Caco-2 (cell line): Measurements from ENCODE around the gene ODAPH. TPM values are rescaled to one million over a fixed set of nuclear protein-coding genes. Genes with fewer than 3 reads are reported as not detected.

Source experiments
- BruUV-seq: library from RNA; stranded (reverse); fragments of 400-500 nt; replicated peaks from 2 replicates; lab custom pipeline; 2021; lab: Mats Ljungman, UMichigan
- CTCF ChIA-PET: fragments of 300-600 bp; sonication (Branson Sonifier 250); formaldehyde crosslinking; loops from one replicate; lab custom pipeline; 2022; ENCODE audit warnings: antibody characterized with exemption; lab: Charles Lee
- POLR2A ChIA-PET: fragments of 300-600 bp; sonication (Branson Sonifier 250); formaldehyde crosslinking; loops from one replicate; lab custom pipeline; 2022; ENCODE audit warnings: antibody characterized with exemption; lab: Charles Lee
- DNase-seq, 2 experiments: peaks; one replicate each; pipeline versions ENCODE4 v3.0.0 to v3.0.0-alpha.2; 2020 to 2022
- H3K27me3 ChIP-seq: replicated peaks from 2 replicates; pipeline ENCODE4 v1.6.0; 2011; ENCODE audit warnings: low read length; ENCODE audit not compliant: control insufficient read depth, insufficient read depth
- H3K36me3 ChIP-seq: 2 replicates; pipeline ENCODE4 v1.5.1; 2011; ENCODE audit warnings: low read length; ENCODE audit not compliant: control insufficient read depth, insufficient read depth
- H3K4me1 ChIP-seq: fragments of 250-450 bp; sonication (Bioruptor Pico); 2 replicates; pipeline ENCODE4 v1.5.1; 2020; ENCODE audit warnings: mild to moderate bottlenecking
- H3K4me3 ChIP-seq: 2 replicates; pipeline ENCODE4 v1.5.1; 2011; ENCODE audit warnings: low read depth, mild to moderate bottlenecking, control low read depth, low read length
- H3K9me3 ChIP-seq: fragments of 250-450 bp; sonication (Bioruptor Pico); 2 replicates; pipeline ENCODE4 v1.5.1; 2020; ENCODE audit warnings: mild to moderate bottlenecking, moderate library complexity
- H3K27ac Mint-ChIP-seq: one replicate; pipeline ENCODE4 v1.8.0; 2022; ENCODE audit warnings: mixed read lengths; ENCODE audit not compliant: unreplicated experiment
- H3K27me3 Mint-ChIP-seq: one replicate; pipeline ENCODE4 v1.8.0; 2022; ENCODE audit warnings: mixed read lengths; ENCODE audit not compliant: insufficient read depth, unreplicated experiment
- H3K36me3 Mint-ChIP-seq: one replicate; pipeline ENCODE4 v1.8.0; 2022; ENCODE audit warnings: mild to moderate bottlenecking, mixed read lengths; ENCODE audit not compliant: insufficient read depth, unreplicated experiment
- H3K4me1 Mint-ChIP-seq: one replicate; pipeline ENCODE4 v1.8.0; 2022; ENCODE audit warnings: low read depth, mixed read lengths; ENCODE audit not compliant: unreplicated experiment
- H3K4me3 Mint-ChIP-seq: one replicate; pipeline ENCODE4 v1.8.0; 2022; ENCODE audit warnings: mild to moderate bottlenecking, moderate library complexity, mixed read lengths; ENCODE audit not compliant: unreplicated experiment
- H3K9me3 Mint-ChIP-seq: one replicate; pipeline ENCODE4 v1.8.0; 2022; ENCODE audit warnings: mixed read lengths; ENCODE audit not compliant: unreplicated experiment
- CTCF ChIP-seq, 2 experiments: fragments of 200-600 bp in 1 of 2; IDR thresholded peaks; 1 replicate in 1 of 2; 2 replicates in 1 of 2; pipeline versions ENCODE4 v1.5.1 to v1.8.0; 2011 to 2022; ENCODE audit warnings: antibody characterized with exemption in 1 of 2, control low read depth in 1 of 2, inconsistent platforms in 1 of 2, low read depth in 1 of 2, low read length in 1 of 2, mild to moderate bottlenecking in 1 of 2, moderate library complexity in 1 of 2; ENCODE audit not compliant: insufficient read depth in 1 of 2, severe bottlenecking in 1 of 2, unreplicated experiment in 1 of 2
- intact Hi-C: fragments of 100-400 bp; cut with micrococcal nuclease; formaldehyde crosslinking; loops from one replicate; pipeline ENCODE4 v1.10.0; 2022; ENCODE audit not compliant: unreplicated experiment
- total RNA-seq: library from RNA; stranded (reverse); gene quantifications from 2 replicates; pipeline ENCODE4 v1.2.3, GENCODE V29; 2022

ODAPH gene
- total RNA-seq, 1 experiment from 2014 or later = not detected

GRCh38 chr4:75564023-75564422, 8.2 kb downstream of the ODAPH start:
- Mint-ChIP-seq H3K4me3 (no peak overlapping the region), H3K27me3 (no peaks in the 10 kb centered on the region), H3K36me3 (peaks cover 7% of the 10 kb centered on the region), H3K9me3 (no peaks in the 10 kb centered on the region), H3K4me1 (peaks cover 18% of the 10 kb centered on the region), H3K27ac (no peak overlapping the region)
- no peak for DNase-seq
- no peaks in the 10 kb centered on the region for H3K36me3 ChIP-seq
- TF ChIP-seq CTCF (IDR thresholded peaks at IDR 0.05; ENCODE audit: insufficient read depth in 1 of 2, low read depth in 1 of 2, low read length in 1 of 2, severe bottlenecking in 1 of 2, unreplicated experiment in 1 of 2) = no peak
- ChIA-PET POLR2A (no interaction called here), CTCF (no interaction called here)
- no peaks in the 10 kb centered on the region for H3K9me3 ChIP-seq
- H3K4me1 ChIP-seq = peaks cover 23% of the 10 kb centered on the region
- H3K27me3 ChIP-seq = no peaks in the 10 kb centered on the region
- H3K4me3 ChIP-seq = no peak overlapping the region
- intact Hi-C loops = no loop called here
- BruUV-seq = no TSS peak

GRCh38 chr4:75565481-75565880, 9.6 kb downstream of the ODAPH start:
- H3K36me3 Mint-ChIP-seq = peaks cover 7% of the 10 kb centered on the region
- POLR2A ChIA-PET = no interaction called here
- DNase-seq = no peak
- no TSS peak for BruUV-seq
- Histone ChIP-seq H3K27me3 (no peaks in the 10 kb centered on the region), H3K36me3 (no peaks in the 10 kb centered on the region), H3K4me3 (no peak overlapping the region), H3K4me1 (peaks cover 17% of the 10 kb centered on the region), H3K9me3 (no peaks in the 10 kb centered on the region)
- no peak for TF ChIP-seq CTCF (IDR thresholded peaks at IDR 0.05; ENCODE audit: insufficient read depth in 1 of 2, low read depth in 1 of 2, low read length in 1 of 2, severe bottlenecking in 1 of 2, unreplicated experiment in 1 of 2)
- no peaks in the 10 kb centered on the region for H3K9me3 Mint-ChIP-seq
- H3K27ac Mint-ChIP-seq = no peak overlapping the region
- CTCF ChIA-PET = no interaction called here
- H3K27me3 Mint-ChIP-seq = no peaks in the 10 kb centered on the region
- intact Hi-C loops = no loop called here
- no peak overlapping the region for H3K4me3 Mint-ChIP-seq
- peaks cover 7% of the 10 kb centered on the region for H3K4me1 Mint-ChIP-seq

GRCh38 chr4:75566911-75567310, 11.0 kb downstream of the ODAPH start:
- no peak for DNase-seq
- peaks cover 2% of the 10 kb centered on the region for H3K4me1 Mint-ChIP-seq
- TF ChIP-seq CTCF (IDR thresholded peaks at IDR 0.05; ENCODE audit: insufficient read depth in 1 of 2, low read depth in 1 of 2, low read length in 1 of 2, severe bottlenecking in 1 of 2, unreplicated experiment in 1 of 2) = no peak
- Histone ChIP-seq H3K9me3 (no peaks in the 10 kb centered on the region), H3K4me3 (no peak overlapping the region), H3K4me1 (peaks cover 7% of the 10 kb centered on the region; the same call in 1 of the 2 replicates), H3K27me3 (no peaks in the 10 kb centered on the region), H3K36me3 (no peaks in the 10 kb centered on the region)
- no TSS peak for BruUV-seq
- peaks cover 3% of the 10 kb centered on the region for H3K36me3 Mint-ChIP-seq
- intact Hi-C loops = no loop called here
- ChIA-PET CTCF (no interaction called here), POLR2A (no interaction called here)
- no peak overlapping the region for H3K27ac Mint-ChIP-seq
- no peak overlapping the region for H3K4me3 Mint-ChIP-seq
- no peaks in the 10 kb centered on the region for H3K27me3 Mint-ChIP-seq
- no peaks in the 10 kb centered on the region for H3K9me3 Mint-ChIP-seq
